GM12865 (cell line): ENCODE measurements around the gene SUGCT.

Experiments
- DNase-seq: peaks from one replicate; pipeline ENCODE4 v3.0.0; 2010; ENCODE audit warnings: low read depth
- H3K4me3 ChIP-seq: 2 replicates; pipeline ENCODE4 v1.5.1; 2011; ENCODE audit warnings: mild to moderate bottlenecking, low read depth, low read length, control low read depth
- TF ChIP-seq, protein P1 (sequence below): IDR thresholded peaks from 2 replicates; pipeline ENCODE4 v1.5.1; 2011; ENCODE audit warnings: low read length, control low read depth, low read depth, inconsistent platforms; ENCODE audit not compliant: insufficient read depth; ENCODE audit errors: missing control alignments

The SUGCT gene

DNA sequence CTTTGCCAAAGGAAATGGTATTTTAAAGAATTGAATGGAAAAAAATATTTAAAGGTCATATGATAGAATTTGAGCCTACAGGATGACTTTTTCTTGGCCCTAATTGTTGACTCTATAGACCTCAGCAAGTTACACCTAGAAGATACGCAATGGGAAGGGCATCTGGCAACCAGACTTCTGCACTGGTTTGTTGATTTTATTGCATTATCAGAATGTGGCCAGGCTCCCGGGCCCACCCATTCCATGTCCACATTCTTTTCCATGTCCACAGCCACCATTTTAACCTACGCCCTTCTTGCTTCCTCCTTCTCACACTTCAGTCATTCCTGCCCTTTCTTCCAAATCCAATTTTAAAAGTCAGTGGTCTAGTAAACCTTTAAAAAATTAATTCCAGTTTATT is 738.4 kb downstream of the SUGCT start:
- DNase-seq = no peak
- TF ChIP-seq, protein P1, sequence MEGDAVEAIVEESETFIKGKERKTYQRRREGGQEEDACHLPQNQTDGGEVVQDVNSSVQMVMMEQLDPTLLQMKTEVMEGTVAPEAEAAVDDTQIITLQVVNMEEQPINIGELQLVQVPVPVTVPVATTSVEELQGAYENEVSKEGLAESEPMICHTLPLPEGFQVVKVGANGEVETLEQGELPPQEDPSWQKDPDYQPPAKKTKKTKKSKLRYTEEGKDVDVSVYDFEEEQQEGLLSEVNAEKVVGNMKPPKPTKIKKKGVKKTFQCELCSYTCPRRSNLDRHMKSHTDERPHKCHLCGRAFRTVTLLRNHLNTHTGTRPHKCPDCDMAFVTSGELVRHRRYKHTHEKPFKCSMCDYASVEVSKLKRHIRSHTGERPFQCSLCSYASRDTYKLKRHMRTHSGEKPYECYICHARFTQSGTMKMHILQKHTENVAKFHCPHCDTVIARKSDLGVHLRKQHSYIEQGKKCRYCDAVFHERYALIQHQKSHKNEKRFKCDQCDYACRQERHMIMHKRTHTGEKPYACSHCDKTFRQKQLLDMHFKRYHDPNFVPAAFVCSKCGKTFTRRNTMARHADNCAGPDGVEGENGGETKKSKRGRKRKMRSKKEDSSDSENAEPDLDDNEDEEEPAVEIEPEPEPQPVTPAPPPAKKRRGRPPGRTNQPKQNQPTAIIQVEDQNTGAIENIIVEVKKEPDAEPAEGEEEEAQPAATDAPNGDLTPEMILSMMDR = no peak
- H3K4me3 ChIP-seq = no peak overlapping the region

DNA sequence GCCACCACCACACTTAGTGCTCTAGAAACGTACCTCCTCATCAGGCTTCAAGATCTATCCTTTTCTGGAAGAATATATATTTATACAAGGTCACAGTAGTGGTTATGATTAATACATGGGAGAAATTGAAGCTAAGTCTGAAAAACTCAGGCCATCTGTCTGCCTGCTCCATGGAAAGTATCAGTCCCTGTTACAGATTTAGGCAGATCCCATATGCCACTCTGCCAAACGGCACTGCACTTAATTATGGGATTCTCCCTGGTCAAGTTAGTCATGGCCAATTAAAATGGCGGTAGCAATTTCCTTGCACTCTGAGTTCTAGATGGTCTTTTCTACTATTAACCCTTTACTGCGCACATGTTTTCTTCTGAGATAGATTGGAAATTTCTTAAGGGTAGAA is 740.0 kb downstream of the SUGCT start:
- no peak overlapping the region for H3K4me3 ChIP-seq
- no peak for DNase-seq
- TF ChIP-seq, protein P1 = no peak

DNA sequence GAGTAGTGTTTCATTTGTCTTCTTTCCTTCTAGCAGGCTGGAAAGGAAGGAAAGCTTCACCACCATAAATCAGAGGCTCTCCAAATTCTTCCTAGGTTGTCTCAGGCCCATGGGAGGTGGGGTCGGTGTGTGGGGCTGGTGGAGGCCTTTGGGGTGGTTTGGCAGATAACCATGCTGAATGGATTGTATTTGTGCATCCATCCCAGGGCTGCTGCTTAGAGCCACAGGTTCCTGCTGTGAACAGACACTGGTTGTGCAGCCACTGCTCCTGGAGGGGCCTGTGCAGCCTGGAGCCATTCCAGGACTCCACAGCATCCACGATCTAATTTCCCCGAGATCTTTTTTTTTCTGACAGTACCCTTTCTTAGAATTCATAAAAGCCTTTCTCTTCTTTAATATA is 741.8 kb downstream of the SUGCT start:
- no peak for DNase-seq
- TF ChIP-seq, protein P1 = no peak
- no peak overlapping the region for H3K4me3 ChIP-seq

DNA sequence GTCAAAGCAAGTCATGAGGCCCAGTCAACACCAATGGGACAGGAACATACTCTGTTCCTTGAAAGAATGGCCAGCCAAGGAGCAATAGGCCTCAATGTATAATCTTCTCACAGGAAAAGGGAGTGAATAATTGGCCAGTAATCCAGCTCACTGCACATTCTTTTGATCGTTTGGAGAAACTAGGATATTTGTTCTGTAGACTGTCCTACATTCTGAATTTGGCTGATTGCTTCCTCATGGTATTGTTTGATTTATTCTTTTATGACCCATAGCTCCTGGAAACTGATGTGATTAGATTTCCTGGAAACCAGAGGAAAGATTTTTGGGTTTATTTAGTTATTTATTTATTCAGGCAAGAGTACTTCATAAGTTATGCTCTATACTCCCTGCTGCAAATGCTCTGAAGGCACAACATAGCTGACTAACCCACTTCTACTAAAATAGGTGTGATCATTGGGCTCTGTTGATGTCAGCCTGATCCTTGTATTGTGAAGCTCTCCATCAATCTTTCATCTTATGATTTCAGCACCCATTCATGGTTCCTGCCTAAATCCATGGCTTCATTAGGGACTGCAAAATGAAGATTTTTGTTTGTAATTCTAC is 745.2 kb downstream of the SUGCT start:
- TF ChIP-seq, protein P1 = no peak
- DNase-seq = no peak
- H3K4me3 ChIP-seq = no peak overlapping the region

DNA sequence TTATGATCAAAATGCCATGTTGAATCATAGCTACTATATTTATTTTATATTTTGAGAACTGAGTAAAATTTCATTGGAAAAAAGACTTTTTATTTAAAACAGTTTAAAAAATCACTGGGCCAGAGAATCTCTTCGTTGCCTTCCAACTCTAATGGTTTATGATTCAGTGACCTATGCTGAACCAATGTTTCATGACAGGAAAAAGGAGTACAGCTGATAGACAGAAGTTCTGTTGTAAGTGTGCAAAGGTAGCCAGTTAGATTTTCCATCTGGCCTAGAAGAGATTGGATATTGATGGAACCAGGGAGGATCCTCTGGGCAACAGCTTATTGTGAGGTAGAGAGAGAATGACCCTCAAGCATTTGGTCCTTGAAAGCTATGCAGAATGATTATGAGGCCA is 745.8 kb downstream of the SUGCT start:
- TF ChIP-seq, protein P1 = no peak
- DNase-seq = no peak
- H3K4me3 ChIP-seq = no peak overlapping the region

DNA sequence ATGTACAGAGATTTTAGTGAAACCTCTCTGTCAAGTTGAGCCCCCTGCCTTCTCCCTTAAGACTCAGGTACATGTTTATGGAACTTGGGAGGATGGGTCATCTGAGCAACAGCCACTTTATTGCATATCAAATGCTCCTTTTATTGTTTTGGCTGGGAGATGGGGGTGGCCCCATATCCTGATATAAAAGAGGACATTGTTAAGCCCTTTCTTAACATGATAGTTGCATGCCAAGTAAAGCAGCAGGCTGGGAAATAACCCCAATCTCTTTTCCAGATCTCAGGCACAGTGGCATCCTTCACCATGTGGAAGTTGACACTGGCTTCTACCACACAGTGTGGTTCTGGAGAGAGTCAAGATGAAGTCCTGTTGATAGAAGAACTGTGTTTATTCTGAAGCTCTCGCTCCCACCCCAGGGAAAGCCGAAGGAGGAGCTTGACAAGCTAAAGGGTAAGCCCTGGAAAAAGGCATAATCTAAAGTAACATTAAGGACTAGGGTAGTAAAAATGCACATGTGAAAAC is 746.7 kb downstream of the SUGCT start:
- DNase-seq = no peak
- no peak overlapping the region for H3K4me3 ChIP-seq
- TF ChIP-seq, protein P1 = no peak

DNA sequence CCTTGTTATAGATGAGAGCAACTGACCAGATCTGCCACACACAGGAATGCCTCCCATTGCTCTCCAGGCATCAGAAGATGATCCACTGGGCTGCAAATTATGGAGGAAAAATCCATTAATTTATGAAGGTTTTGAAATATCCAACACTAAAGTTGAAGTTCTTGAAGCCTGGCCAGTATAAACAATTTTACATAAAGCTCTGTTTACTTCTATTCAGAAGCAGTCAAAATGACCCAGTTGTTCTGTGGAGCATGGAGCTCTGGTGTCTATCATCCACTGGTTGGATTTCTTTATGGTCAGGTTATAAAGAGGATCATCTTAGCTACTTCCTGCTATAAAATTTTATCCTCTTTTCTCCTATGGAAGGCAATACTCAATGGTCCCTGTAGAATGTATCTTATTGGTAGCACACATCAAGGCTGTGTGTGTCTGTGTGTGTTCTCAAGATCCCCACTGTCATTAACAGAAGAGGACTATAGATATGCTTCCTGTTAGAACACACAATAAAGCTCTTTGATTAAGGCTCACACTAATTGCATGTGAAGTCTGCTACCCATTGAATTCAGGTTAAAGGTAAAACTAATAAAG is 747.4 kb downstream of the SUGCT start:
- TF ChIP-seq, protein P1 = no peak
- DNase-seq = no peak
- no peak overlapping the region for H3K4me3 ChIP-seq
